HG03521 (cell line): ENCODE data around the gene TMEM151A.

Source experiments
- ATAC-seq: cut with Tn5 transposase; IDR thresholded peaks from one replicate; pipeline ENCODE4 v1.9.1; 2021; ENCODE audit warnings: mild to moderate bottlenecking, moderate library complexity; ENCODE audit not compliant: unreplicated experiment

Gene TMEM151A

DNA sequence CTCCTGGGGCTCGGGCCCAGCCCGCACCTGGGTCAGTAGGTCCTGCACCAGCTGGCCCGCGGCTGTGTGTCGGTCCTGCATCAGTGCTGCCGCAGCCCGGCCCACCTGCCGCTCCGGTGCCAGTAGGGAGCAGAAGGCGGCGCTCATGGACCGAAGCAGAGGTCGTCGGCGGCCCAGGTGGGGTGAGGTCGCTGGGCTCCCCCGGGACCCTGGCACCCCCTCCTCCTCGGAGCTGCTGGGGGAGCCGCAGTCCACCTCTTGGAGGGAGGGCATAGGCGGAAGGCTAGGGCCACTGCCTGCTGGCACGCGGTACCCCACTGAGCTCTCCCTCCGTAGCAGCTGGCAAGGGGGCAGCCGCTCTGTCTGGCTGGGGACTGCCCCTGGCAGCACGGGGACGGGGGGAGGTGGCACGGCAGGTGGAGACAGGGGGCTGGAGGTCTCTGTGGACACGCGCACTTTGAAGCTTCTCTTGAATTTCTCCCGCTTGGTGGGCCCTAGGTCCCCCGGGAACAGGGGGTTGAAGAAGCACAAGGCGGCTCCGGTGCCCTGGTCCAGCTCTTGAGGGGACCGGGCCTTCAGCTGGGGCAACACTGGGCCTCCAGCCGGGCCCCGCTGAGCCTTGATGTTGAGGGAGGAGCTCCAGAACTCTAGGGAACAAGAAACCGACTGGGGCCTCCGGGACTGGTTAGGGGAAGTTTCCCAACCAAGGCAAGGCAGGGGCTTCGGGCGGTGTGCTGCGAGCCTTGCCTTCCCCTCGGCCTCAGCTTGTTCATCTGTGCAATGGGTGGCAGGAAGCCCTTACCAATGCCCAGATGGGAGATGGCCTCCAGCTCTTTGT, 43.1 kb downstream of the TMEM151A start:
- no peak for ATAC-seq

DNA sequence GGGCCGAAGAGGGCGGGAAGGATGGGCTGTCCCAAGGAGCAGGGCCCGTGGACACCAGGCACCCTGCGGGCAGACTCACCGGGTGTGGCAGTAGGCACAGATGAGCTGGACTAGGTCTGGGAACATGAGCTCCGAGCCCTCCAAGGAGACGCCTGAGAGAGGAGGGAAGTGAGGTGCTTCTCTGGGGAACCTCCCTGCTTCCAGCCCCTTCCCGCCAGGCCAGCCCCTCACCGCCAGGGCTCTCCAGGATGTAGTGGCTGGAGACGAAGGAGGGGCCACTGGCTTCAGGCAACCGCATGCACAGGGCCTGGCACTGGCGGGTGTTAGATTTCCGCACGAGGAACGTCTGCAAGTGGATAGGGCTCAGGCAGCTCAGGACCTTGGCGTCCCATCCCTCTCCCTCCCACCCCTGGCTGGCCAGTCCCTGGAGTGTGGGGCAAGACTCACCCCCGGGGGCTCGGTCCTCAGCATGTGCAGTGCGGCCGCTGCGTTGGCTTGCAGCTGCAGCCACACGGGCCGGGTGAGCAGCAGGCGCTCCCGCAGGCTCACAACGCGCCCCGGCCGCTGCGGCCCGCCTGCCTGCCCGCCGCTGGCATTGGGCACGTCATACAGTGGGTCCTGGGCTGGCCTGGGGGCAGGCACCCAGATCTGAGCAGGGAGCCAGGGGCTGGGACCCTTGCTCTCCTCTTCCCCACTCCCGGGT, 44.0 kb downstream of the TMEM151A start:
- no peak for ATAC-seq

DNA sequence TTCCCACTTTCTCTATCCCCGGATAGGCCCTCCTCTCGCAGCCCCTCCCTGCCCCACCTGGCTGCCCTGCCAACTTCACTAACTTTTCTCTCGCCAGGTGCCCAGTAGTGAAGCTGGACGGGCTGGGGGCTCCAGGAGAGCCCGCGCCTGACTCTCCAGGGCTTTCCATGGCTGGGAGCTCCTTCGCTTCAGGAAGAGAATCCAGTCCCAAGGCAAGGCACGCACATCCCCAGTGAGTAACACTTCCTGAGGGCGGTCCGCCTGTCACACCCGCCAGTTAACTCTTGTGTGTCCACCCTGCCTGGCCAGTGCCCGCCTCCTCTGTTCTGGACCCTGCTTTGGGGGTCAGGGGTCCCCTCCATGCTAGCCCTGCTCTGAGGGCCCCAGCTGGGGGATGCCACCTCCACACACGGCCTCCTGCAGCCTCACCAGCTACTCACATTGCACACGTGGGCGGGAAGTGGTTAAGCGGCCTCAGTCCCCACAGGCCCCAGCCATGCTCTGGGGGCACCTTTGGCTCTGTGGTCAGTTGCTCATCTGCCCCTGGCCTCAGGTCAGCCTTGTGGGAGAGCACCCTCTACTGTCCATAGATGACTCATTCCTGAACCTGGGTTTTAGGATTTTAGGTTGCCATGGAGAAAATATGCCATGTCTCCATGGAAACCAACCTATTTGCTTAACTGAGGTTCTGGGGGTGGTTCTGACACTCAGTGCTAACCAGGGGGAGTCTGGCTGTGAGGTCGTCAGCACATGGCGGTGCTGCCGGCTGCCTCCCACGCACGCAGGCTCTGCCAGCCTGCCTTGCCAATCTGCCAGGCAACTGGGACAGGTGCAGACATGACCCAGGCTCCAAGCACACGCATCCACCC, 44.8 kb downstream of the TMEM151A start, which contains the start of gene RIN1:
Gene RIN1, minus strand, starts transcription at position 201 of the 869 bp plus-strand sequence. Its CDS starts 32 bp downstream, at position 169.
- ATAC-seq = peak; percentile 55

DNA sequence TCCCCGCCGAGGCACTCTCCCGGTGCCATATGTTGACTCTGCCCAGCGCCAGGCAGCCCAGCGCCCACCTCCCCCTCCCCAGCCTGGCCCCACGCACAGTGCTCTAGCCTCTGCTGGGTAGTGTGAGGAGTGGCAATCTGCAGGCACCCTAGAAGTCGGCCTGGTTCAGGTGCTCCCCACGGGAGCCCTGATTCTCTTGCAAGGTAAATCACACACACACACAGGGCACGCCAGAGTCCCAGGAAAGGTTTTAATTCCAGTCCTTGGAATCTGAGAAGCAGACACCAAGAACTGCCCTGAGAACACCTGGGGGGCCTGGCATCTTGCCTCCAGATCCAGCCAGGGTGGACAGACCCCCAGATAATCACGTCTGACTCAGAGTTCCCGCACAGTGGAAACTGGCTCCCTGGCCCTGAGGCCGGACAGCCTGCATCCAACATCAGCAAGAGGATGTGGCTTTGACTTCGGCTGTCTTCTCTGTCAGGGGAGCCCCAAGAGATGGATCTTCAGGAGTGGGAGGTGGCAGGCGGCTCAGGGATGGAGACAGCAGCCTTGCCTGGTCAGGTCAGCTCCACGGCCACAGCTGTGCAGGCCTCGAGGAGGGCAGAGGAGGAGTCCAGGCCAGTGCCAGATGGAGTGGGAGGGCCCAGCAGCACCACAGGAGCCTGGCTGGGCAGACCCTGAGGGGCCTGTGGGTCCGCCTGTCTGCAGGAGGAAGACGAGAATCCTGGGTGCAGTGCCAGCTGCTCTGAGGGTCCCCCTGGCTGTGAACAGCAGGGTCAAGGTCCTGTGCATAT, 45.6 kb downstream of the TMEM151A start:
- ATAC-seq = no peak

DNA sequence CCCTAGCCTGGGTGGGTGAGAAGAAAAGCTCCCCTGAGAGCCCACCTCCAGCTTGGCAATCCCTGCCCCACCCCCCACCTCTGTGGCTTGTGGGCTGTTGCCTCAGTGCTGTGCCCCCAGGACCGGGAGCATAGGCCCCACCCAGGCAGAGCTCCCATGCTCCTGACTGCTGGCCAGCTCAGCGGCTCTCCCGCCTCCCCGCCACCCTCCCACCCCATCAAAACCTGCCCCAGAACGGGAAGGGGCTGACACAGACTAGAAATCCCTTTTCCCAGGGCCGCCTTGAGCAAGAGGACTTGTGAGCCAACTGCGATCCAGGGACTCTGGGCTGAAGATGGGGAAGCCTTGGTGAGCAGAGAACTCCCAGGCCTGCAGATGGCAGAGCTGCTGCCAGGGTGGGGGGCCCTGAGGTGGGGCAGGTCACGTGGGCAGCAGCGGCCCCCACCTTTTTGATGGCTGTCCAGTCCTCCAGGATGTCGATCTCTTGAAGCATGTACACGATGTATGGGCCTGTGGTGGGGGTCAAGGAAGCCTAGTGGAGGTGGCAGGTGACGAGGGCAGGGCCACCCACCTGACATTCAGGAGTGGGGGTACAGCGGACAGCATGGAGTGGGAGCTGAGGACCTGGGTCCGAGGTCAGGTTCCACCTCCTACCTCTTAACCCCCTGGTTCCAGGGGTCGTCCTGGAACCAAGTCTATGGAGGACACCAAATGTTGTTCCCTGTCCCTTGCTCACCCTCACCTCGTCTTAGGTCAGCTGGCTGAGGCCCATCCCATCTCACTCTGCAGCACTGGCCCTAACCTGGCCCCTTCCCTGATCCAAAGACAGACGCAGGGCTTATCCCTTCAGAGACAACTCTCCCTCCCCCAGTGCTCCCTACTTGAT, 46.8 kb downstream of the TMEM151A start:
- ATAC-seq = no peak

DNA sequence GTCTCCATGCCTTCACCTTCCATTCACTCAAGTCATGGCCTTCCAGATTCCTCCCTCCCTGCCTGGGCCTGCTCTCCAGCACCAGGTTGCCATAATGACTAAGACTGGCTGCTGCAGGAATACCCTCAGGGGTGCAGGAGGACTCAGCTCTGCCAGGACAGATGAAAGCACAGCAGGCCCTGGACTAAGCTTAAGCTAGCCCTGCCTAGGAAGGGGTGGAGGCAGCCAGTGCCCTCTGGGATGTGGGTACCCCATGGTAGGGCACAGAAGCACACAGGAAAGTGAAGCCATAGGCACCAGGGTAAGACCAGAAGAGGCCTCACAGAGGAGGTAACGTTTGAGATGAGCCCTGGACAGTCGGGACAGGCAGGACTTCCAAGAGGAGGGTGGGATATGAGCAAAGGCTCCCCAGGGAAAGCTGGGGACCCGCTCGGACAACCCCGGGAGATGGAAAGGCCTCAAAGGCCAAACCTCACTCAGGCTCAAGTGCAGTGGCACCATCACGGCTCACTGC, 47.5 kb downstream of the TMEM151A start:
- no peak for ATAC-seq

DNA sequence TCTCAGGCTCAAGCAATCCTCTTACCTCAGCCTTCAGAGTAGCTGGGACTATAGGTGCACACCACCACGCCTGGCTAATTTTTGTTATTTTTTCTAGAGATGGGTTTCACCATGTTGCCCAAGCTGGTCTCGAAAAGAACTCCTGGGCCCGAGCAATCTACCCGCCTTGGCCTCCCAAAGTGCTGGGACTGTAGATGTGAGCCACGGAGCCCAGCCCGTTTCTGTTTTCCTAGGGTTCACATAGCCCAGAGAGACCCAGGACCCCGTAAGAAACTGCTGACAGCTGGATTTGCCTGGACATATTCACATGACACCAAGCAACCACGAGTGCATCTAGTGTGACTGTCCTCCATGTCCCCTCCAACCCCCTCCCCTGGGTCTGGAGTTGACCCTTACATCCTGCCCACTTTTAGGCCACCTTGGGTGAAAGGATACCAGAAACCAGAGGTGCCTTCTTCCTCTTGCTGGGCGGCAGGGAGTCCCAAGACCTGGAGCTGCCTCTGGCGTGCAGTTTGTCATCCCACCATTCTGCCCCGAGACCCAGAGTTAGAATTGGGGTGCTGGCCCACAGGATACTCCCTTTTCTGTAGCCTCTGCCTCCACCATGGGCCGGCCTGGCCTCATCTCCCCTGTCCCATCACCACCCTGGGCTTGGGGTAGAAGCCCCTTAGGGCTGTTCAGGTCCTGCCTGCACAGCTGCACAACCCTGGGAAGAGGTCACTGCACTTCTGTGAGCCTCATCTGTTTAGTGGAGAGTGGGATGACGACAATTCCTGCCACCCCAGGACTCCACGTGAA, 48.2 kb downstream of the TMEM151A start:
- ATAC-seq = no peak

DNA sequence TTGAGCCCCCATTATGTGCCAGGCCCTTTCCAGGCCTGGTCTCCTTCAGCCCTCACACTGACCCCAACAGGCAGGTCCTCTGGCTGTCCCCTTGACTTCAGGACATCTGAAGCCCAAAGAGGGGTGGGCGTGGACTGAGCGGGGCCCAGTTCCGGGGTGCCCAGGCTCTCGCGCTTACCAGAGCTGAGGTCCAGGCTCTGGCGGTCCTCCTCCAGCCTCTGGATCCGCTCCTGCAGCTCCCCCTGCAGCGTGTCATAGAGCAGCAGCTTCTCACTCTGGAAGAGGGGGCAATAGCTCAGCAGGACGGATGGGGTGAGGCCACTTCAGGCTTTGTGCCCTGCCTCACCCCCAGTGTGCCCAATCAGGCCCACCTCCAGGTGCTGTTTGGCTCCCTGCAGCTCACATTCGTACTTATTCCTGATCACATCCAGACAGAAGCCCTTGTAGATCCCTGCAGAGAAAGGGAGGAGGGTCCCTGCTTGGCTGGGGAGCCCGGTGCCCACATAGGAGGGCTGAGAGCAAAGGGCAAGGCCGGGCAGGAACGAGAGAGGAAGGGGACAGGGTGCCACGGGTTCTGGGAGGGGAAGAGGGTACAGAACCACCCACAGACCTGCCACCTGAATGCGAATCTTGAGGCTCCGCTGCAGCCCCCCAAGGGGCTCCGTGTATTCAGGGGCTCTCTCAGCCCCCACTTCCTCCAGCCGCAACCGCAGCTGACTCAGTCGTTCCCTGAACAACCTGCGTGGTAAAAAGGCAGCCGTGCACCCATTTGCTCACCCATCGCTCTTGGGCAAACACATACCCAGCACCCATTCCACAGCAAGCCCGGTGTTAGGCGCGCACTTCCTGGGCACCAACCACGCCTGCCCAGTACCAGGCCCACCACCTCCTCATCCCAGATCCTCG, 49.2 kb downstream of the TMEM151A start:
- ATAC-seq = no peak

DNA sequence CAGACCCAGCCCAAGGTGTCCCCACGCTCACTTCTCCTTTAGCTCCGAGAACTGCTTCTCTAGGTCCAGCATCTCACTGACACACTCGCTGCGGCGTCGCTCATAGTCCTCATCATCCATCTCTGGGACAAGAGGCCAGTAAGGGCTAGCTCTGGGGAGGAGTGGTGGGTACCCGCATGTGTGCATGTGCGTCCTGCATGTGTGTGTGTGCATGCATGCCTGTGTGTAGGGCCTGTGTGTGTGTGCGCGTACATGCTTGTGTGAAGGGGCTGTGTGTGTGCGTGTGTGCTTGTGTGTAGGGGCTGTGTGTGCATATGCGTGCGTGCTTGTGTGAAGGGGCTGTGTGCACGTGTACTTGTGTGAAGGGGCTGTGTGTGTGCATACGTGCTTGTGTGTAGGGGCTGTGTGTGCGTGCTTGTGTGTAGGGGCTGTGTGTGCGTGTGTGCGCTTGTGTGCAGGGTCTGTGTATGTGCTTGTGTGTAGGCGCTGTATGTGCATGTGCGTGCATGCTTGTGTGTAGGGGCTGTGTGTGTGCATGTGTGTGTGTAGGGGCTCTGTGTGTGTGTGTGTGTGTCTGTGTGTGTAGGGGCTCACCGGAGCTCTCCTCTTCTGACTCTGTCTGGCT, 49.9 kb downstream of the TMEM151A start:
- ATAC-seq = no peak

DNA sequence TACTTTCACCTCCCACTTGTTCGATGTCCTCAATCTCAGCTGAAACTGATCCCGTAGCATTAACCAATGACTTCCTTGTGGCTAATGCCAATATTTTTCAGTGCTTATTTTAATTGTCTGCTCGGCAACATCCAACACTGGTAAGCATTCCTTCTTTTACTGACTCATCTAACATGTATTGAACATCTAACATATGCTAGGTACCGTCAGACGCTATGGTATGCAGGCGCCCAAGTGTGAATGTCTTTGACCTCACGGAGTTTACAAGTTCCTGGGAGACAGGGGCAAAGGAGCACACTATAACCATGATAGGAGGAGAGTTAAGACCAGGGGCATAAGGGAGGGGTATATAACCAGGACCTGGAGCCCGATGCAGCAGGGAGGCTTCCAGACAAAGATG, 51.5 kb downstream of the TMEM151A start:
- no peak for ATAC-seq

DNA sequence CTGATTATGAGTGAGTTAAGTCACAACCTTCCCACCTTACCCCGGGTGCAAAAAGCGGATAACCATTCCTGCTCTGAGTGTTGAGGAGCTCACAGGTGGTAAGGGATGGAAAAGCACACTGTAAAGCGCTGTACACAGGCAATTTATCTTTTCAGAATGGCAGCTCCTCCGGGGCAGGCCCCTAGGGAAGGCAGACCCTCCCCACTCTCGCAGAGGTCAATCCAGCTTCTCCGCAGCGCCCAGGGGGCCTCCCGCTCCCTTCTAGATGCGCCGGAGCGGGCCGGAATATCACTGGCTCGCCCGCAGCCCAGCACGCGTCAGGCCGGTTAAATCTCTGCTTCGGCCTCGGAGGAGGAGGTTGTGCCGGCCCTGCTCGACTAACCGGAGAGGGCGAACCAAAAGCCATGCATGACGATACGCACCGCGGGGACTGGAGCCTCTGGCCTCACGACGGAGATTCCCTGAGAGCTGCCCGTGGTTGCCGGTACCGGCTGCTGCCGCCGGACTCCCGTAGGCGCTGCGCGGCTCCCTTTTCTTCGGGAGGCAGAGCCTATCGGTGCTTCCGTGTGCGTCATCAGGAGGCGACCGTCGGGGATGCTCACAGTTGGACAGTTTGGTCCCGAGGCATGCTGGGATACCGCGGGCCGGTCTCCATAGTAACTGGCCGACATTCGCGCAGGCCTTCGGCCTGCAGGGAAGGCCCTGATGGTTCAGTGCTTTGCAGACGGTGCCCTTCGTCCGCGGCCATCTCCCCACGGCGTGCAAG, 53.0 kb downstream of the TMEM151A start, which contains the start of gene BRMS1:
Gene BRMS1, minus strand, starts transcription at position 555 of the 766 bp plus-strand sequence. CDS start 2,870 bp downstream, outside the sequence.
- peak; percentile 64 for ATAC-seq

DNA sequence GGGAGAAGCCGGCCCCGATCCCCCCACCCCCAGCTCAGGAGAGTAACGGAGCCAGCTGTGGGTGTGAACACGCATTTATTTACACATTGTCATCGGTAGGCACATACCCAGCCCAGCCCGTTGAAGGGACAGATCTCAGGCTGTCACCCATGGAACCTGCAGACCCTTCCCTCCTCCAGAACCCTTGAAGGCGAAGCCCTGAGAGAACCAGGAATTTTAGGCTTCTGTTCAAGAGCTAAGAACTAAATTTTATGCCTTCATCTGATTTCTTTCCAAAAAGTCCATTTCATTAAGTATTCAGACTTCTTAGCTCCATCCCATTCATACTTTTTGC, 53.6 kb downstream of the TMEM151A start:
- ATAC-seq = no peak
